Natural killer cell (primary cell): ENCODE measurements around the gene PPP1R36. TPM values are rescaled to one million over a fixed set of nuclear protein-coding genes. Genes with fewer than 3 reads are reported as not detected.

Experiments used
- ATAC-seq, 3 donors: fragments of 150-1000 bp in 2 of 3; fragments of 200-7000 bp in 1 of 3; cut with Tn5 transposase; 1 replicate in 1 of 3; 2 replicates in 2 of 3; pipeline ENCODE4 v1.10.0; 2021; ENCODE audit warnings: mild to moderate bottlenecking in 2 of 3, moderate library complexity in 2 of 3
- DNase-seq, 2 donors: peaks; one replicate each; pipeline versions ENCODE4 v3.0.0 to v3.0.0-alpha.2; 2013 to 2021; ENCODE audit warnings: mixed read lengths in 1 of 2
- H3K27ac ChIP-seq: one replicate; pipeline ENCODE4 v1.5.1; 2013; ENCODE audit warnings: mild to moderate bottlenecking, low read length
- H3K27me3 ChIP-seq: one replicate; pipeline ENCODE4 v1.6.1; 2013; ENCODE audit warnings: low read length; ENCODE audit not compliant: control insufficient read depth, insufficient read depth
- H3K36me3 ChIP-seq: one replicate; pipeline ENCODE4 v1.6.1; 2013; ENCODE audit warnings: low read length; ENCODE audit not compliant: control insufficient read depth, insufficient read depth
- H3K4me1 ChIP-seq: one replicate; pipeline ENCODE4 v1.6.1; 2013; ENCODE audit warnings: low read length; ENCODE audit not compliant: control insufficient read depth, insufficient read depth
- H3K4me3 ChIP-seq: one replicate; pipeline ENCODE4 v1.5.1; 2013; ENCODE audit warnings: low read length
- H3K9me3 ChIP-seq: one replicate; pipeline ENCODE4 v1.6.1; 2013; ENCODE audit warnings: low read length; ENCODE audit not compliant: control insufficient read depth, insufficient read depth
- H3K27ac Mint-ChIP-seq, 2 donors: one replicate each; pipeline ENCODE4 v1.8.0; 2022; ENCODE audit warnings: mild to moderate bottlenecking in 2 of 2, mixed read lengths in 2 of 2, moderate library complexity in 1 of 2
- H3K27me3 Mint-ChIP-seq, 2 donors: one replicate each; pipeline ENCODE4 v1.8.0; 2022; ENCODE audit warnings: low read depth in 2 of 2, mixed read lengths in 2 of 2
- H3K36me3 Mint-ChIP-seq: one replicate; pipeline ENCODE4 v1.8.0; 2022; ENCODE audit warnings: mixed read lengths
- H3K4me1 Mint-ChIP-seq, 2 donors: one replicate each; pipeline ENCODE4 v1.8.0; 2022; ENCODE audit warnings: mixed read lengths in 2 of 2
- H3K4me3 Mint-ChIP-seq: one replicate; pipeline ENCODE4 v1.8.0; 2022; ENCODE audit warnings: mild to moderate bottlenecking, moderate library complexity, mixed read lengths
- H3K9me3 Mint-ChIP-seq, 2 donors: one replicate each; pipeline ENCODE4 v1.8.0; 2022; ENCODE audit warnings: mixed read lengths in 2 of 2
- WGBS: methylation state at CpG from one replicate; pipeline ENCODE4 v1.1.7; 2013; ENCODE audit warnings: missing lambda C conversion rate; ENCODE audit not compliant: insufficient coverage; 5-methylcytosine and 5-hydroxymethylcytosine counted together
- intact Hi-C: fragments of 100-400 bp; cut with micrococcal nuclease; formaldehyde crosslinking; loops from one replicate; pipeline ENCODE4 v1.14.2; 2022
- total RNA-seq, 4 donors: library from RNA; stranded (reverse); fragments of 120-200 nt in 1 of 4; gene quantifications; one replicate each; pipeline versions ENCODE4 v1.2.3 to v1.2.4, GENCODE V29; 2013 to 2022
- TF ChIP-seq, protein P1 (sequence below): fragments of 200-600 bp; IDR thresholded peaks from one replicate; pipeline ENCODE4 v1.8.0; 2022; ENCODE audit warnings: antibody characterized with exemption

PPP1R36 gene
- total RNA-seq, 3 donors from 2014 or later (not counting 1 experiment from before 2014, with no cell fraction given), result 0.60 to 1.2 (median 1.0) TPM

DNA sequence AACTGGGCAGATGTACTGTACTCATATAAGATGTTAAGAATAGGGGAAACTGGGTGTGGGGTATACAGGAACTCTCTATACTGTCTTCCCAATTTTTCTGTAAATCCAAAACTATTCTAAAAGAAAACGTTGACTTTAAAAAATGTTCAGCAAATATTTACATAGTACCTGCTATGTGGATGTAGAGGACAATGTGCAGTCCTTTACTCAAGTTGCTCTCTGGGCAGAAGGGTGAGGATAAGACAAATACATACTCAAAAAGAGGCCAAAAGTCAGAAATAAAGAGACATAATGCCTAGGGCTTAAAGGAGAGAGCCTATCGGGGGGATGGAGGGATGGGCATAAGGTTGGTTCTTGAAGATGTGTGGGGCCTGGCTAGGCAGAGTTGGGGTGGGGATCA lies 44.7 kb downstream of the PPP1R36 start:
- H3K9me3 Mint-ChIP-seq, result no peaks in the 10 kb centered on the region
- H3K4me1 ChIP-seq, result no peaks in the 10 kb centered on the region
- H3K36me3 ChIP-seq, result no peaks in the 10 kb centered on the region
- no peak overlapping the region for H3K27ac ChIP-seq
- no peaks in the 10 kb centered on the region for H3K4me1 Mint-ChIP-seq
- H3K4me3 Mint-ChIP-seq, result no peak overlapping the region
- DNase-seq, result no peak
- H3K9me3 ChIP-seq, result no peaks in the 10 kb centered on the region
- no peak for ATAC-seq
- H3K36me3 Mint-ChIP-seq, result no peaks in the 10 kb centered on the region
- 96% methylated on average over 1 of the region's 2 CpGs for WGBS
- peaks cover 14 to 26% of the 10 kb centered on the region in 2 donors for H3K27me3 Mint-ChIP-seq
- no peak overlapping the region for H3K4me3 ChIP-seq
- no peak overlapping the region for H3K27ac Mint-ChIP-seq
- intact Hi-C loops, result no loop called here
- H3K27me3 ChIP-seq, result no peaks in the 10 kb centered on the region
- TF ChIP-seq, protein P1, sequence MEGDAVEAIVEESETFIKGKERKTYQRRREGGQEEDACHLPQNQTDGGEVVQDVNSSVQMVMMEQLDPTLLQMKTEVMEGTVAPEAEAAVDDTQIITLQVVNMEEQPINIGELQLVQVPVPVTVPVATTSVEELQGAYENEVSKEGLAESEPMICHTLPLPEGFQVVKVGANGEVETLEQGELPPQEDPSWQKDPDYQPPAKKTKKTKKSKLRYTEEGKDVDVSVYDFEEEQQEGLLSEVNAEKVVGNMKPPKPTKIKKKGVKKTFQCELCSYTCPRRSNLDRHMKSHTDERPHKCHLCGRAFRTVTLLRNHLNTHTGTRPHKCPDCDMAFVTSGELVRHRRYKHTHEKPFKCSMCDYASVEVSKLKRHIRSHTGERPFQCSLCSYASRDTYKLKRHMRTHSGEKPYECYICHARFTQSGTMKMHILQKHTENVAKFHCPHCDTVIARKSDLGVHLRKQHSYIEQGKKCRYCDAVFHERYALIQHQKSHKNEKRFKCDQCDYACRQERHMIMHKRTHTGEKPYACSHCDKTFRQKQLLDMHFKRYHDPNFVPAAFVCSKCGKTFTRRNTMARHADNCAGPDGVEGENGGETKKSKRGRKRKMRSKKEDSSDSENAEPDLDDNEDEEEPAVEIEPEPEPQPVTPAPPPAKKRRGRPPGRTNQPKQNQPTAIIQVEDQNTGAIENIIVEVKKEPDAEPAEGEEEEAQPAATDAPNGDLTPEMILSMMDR, result no peak

DNA sequence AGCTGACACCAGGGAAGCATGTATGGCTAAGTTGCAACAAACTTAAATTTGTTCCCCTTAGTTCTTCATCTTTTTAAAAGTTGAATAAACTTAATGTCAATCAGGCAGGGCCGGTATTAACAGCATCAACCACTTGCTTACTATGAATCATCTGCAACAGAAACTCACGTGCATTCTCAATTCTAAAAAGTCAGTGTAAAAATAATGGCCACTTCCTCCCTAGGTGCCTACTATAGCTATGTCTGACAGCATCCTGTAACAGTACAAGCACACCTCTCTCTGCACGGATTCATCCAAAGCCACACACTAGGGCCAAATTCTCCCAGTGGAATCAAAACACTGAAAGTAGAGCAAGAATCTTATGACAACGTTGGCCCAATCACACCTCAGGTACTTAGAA lies 48.6 kb downstream of the PPP1R36 start:
- no peak for DNase-seq
- TF ChIP-seq, protein P1, result no peak
- no peak for ATAC-seq
- no peaks in the 10 kb centered on the region for H3K36me3 Mint-ChIP-seq
- H3K27me3 ChIP-seq, result no peaks in the 10 kb centered on the region
- H3K4me1 ChIP-seq, result no peaks in the 10 kb centered on the region
- intact Hi-C loops, result no loop called here
- no peak overlapping the region for H3K4me3 ChIP-seq
- H3K27me3 Mint-ChIP-seq, result peaks cover 22 to 49% of the 10 kb centered on the region in 2 donors
- 40% methylated on average over 4 of the region's 4 CpGs for WGBS
- no peaks in the 10 kb centered on the region for H3K9me3 Mint-ChIP-seq
- no peaks in the 10 kb centered on the region for H3K36me3 ChIP-seq
- no peaks in the 10 kb centered on the region for H3K4me1 Mint-ChIP-seq
- H3K4me3 Mint-ChIP-seq, result no peak overlapping the region
- no peaks in the 10 kb centered on the region for H3K9me3 ChIP-seq
- no peak overlapping the region for H3K27ac ChIP-seq
- no peak overlapping the region for H3K27ac Mint-ChIP-seq

DNA sequence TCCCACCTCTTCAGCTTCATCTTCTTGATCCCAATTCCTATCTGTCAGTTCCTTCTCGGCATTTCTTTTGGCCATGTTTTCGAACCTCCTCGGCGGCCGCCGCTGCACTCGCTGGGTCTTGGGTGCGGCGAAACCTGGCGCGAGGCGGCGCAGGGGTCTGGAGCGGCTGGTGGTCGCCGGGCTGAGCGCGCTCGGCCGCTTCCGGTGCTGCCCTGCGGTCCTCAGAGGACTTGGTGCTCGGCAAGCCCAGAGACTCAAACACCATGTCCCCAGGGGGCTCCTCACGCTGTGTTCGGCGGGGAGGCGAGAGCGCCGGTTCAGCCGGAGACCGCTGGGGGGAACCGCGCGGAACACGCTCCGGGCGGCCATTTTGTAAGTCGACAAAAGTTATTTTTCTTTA lies 51.8 kb downstream of the PPP1R36 start:
- Histone ChIP-seq H3K27me3 (no peaks in the 10 kb centered on the region), H3K27ac (no peak overlapping the region), H3K36me3 (no peaks in the 10 kb centered on the region), H3K4me3 (no peak overlapping the region), H3K9me3 (no peaks in the 10 kb centered on the region), H3K4me1 (no peaks in the 10 kb centered on the region)
- Mint-ChIP-seq H3K27me3 (peaks cover 23 to 61% of the 10 kb centered on the region in 2 donors), H3K4me1 (no peaks in the 10 kb centered on the region), H3K36me3 (no peaks in the 10 kb centered on the region), H3K9me3 (no peaks in the 10 kb centered on the region), H3K27ac (no peak overlapping the region), H3K4me3 (no peak overlapping the region)
- no peak for DNase-seq
- ATAC-seq, result no peak
- WGBS, result 58% methylated on average over 38 of the region's 38 CpGs
- TF ChIP-seq, protein P1, result no peak
- intact Hi-C loops, result no loop called here

DNA sequence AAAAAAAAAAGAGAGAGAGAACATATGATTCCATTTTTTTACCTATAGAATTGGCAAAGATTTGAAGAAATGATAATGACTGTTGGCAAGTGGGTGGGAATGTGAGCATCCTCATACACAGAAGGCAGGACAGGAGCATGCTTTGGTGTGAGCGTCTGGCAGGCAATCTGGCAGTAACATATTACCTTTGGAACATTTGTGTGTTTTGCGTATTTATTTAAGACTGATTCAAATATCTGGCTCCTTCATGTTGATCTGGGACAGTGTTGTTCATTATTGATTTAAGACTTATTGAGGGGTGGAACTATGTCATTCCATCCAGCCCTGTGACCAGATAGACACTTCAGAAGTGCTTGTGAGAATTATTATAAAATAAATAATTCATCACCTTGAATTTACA lies 53.1 kb downstream of the PPP1R36 start:
- DNase-seq (no peak), ATAC-seq (no peak)
- intact Hi-C loops, result no loop called here
- Histone ChIP-seq H3K4me1 (no peaks in the 10 kb centered on the region), H3K36me3 (no peaks in the 10 kb centered on the region), H3K27me3 (no peaks in the 10 kb centered on the region), H3K9me3 (no peaks in the 10 kb centered on the region), H3K4me3 (no peak overlapping the region), H3K27ac (no peak overlapping the region)
- H3K9me3 Mint-ChIP-seq, result no peaks in the 10 kb centered on the region
- H3K27ac Mint-ChIP-seq, result no peak overlapping the region
- no peak overlapping the region for H3K4me3 Mint-ChIP-seq
- H3K36me3 Mint-ChIP-seq, result no peaks in the 10 kb centered on the region
- TF ChIP-seq, protein P1, result no peak
- H3K4me1 Mint-ChIP-seq, result no peaks in the 10 kb centered on the region
- H3K27me3 Mint-ChIP-seq, result peaks cover 23 to 59% of the 10 kb centered on the region in 2 donors
- WGBS, result 100% methylated on average over 2 of the region's 2 CpGs
